Smooth muscle cell of the umbilical artery (primary cell): ENCODE results near the gene GSPT2. TPM values are rescaled to one million over a fixed set of nuclear protein-coding genes. Genes with fewer than 3 reads are reported as not detected.

Experiments
- total RNA-seq: library from RNA; depleted of rRNA; stranded (reverse); fragments of >200 nt; gene quantifications from 2 replicates; pipeline ENCODE4 v1.2.3, GENCODE V29; 2014

GSPT2 gene
- total RNA-seq, result 4.8 and 8.4 TPM in 2 replicates

GRCh38 chrX:51743179-51743957 lies at the start of gene GSPT2:
GSPT2 (plus strand) TSS chrX:51743442; CDS start chrX:51743627, 185 bp downstream.

GRCh38 chrX:51710277-51711164 lies 32.7 kb upstream of the GSPT2 start, which contains the start of gene CENPVL1:
CENPVL1 (plus strand) TSS chrX:51710512; CDS start chrX:51710512, 0 bp downstream.

Other genes starting within 250 kb of the GSPT2 start
- 8.0 and 10.7 TPM in 2 replicates for gene NUDT11, start 246.8 kb upstream of the GSPT2 start, total RNA-seq
- not detected in 2 replicates for gene CENPVL3, start 124.5 kb upstream of the GSPT2 start, total RNA-seq
- gene CENPVL2, start 60.6 kb upstream of the GSPT2 start, total RNA-seq, result not detected in 2 replicates
- not detected in 2 replicates for gene CENPVL1, start 32.9 kb upstream of the GSPT2 start, total RNA-seq
- 207 and 208 TPM in 2 replicates for gene MAGED1, start 150.2 kb downstream of the GSPT2 start, total RNA-seq